Stimulated activated CD8-positive, alpha-beta memory T cell treated with anti-CD3 and anti-CD28 coated beads, Interleukin-7, amount 100 ng/mL, for 48 hours (primary cell): Measurements from ENCODE around the gene CYCS.

Source experiments
- DNase-seq, 2 donors: peaks; one replicate each; pipeline ENCODE4 v3.0.0-alpha.2; 2020; ENCODE audit warnings: low read depth in 1 of 2; ENCODE audit errors: extremely low read depth in 1 of 2

CYCS gene

DNA sequence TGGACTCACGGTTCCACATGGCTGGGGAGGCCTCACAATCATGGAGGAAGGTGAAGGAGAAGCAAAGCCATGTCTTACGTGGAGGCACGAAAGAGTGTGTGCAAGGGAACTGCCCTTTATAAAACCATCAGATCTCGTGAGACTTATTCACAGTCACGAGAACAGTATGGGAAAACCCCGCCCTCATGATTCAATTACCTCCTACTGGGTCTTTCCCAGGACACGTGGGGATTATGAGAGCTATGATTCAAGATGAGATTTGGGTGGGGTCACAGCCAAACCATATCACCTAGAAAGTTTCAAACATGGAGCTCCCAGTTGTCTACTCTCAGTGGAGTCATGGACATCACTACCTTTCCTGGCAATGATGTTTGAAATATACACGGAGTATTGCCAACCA, 49.6 kb downstream of the CYCS start:
- peak in 1 of 2 donors; percentile 15 for DNase-seq

DNA sequence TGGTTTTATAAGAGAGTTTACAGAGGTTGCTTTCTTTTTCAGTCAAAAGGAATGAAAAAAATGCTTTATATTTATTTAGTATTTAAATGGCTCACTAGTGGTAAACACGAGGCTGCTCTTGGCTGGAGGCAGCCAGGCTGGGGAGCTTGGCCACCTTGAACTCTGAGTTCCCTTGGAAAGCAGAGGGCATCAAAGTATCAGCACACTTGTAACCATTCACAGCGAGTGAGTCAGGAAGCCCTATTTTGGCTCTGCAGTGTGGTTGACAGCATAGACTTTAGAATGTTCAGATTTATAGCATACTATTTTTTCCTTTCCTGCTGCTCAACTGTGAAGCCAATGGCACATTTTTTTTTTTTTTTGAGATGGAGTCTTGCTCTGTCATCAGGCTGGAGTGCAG, 51.6 kb downstream of the CYCS start:
- no peak for DNase-seq
